NB4 (cell line): ENCODE data around the gene USP6NL.

Experiments
- DNase-seq: peaks from one replicate; pipeline ENCODE4 v3.0.0; 2010; ENCODE audit warnings: low read depth
- H3K4me3 ChIP-seq: one replicate; pipeline ENCODE4 v1.5.1; 2011; ENCODE audit warnings: mild to moderate bottlenecking, low read depth, low read length, moderate library complexity
- MYC ChIP-seq: IDR thresholded peaks from 2 replicates; pipeline ENCODE4 v1.6.1; 2011; ENCODE audit warnings: low read depth, low read length
- POLR2A ChIP-seq: IDR thresholded peaks from 2 replicates; pipeline ENCODE4 v1.6.1; 2011; ENCODE audit warnings: mild to moderate bottlenecking; ENCODE audit not compliant: insufficient read length; ENCODE audit errors: extremely low read depth
- TF ChIP-seq, protein P1 (sequence below): IDR thresholded peaks from one replicate; pipeline ENCODE4 v1.5.1; 2012; ENCODE audit warnings: low read depth, low read length
- TF ChIP-seq, protein P2 (sequence below): IDR thresholded peaks from 2 replicates; pipeline ENCODE4 v1.6.1; 2011; ENCODE audit warnings: low read depth, low read length

USP6NL gene

DNA sequence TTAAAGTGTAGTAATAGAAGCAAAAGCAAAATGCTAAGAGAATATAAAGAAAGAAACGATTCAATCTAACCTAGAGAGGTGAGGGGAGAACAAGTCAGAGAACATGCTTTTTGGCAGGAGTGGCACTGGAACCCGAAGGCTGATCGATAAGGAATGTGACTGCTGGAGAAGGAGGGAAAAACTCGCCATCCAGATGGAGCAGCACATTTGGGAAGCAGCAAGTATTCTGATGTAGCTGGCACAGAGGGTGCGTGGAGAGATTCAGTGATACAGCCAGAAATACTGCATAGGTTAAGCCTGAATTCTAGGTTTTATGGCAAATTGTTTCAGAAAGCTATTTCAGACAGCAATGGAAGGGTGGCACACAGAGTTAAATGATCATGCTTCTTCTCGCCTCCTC, 42.0 kb downstream of the USP6NL start:
- DNase-seq = no peak
- no peak for TF ChIP-seq MYC
- TF ChIP-seq, protein P1, sequence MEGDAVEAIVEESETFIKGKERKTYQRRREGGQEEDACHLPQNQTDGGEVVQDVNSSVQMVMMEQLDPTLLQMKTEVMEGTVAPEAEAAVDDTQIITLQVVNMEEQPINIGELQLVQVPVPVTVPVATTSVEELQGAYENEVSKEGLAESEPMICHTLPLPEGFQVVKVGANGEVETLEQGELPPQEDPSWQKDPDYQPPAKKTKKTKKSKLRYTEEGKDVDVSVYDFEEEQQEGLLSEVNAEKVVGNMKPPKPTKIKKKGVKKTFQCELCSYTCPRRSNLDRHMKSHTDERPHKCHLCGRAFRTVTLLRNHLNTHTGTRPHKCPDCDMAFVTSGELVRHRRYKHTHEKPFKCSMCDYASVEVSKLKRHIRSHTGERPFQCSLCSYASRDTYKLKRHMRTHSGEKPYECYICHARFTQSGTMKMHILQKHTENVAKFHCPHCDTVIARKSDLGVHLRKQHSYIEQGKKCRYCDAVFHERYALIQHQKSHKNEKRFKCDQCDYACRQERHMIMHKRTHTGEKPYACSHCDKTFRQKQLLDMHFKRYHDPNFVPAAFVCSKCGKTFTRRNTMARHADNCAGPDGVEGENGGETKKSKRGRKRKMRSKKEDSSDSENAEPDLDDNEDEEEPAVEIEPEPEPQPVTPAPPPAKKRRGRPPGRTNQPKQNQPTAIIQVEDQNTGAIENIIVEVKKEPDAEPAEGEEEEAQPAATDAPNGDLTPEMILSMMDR = no peak
- TF ChIP-seq POLR2A = no peak
- TF ChIP-seq, protein P2, sequence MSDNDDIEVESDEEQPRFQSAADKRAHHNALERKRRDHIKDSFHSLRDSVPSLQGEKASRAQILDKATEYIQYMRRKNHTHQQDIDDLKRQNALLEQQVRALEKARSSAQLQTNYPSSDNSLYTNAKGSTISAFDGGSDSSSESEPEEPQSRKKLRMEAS = no peak
- H3K4me3 ChIP-seq = no peak overlapping the region

DNA sequence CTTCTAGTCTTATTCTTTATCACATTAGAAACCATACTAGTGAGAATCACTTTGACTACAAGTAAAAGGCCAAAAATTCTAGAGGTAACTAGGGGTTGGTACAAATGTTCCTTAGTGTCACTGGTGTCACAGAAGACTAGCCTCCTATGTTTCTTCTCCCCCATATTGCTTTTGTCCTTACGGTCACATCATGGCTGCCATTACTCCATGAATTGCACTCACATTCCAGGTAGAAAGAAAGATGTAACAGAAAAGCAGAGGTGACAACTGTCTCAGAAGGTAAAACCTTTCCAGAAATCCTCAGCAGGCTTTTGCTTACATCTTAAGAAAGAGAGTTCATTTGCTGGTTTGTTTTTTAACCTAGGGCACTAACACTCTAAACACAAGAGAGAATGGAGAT, 42.9 kb downstream of the USP6NL start:
- no peak for TF ChIP-seq POLR2A
- TF ChIP-seq MYC = no peak
- TF ChIP-seq, protein P2 = no peak
- TF ChIP-seq, protein P1 = no peak
- H3K4me3 ChIP-seq = no peak overlapping the region
- DNase-seq = no peak

DNA sequence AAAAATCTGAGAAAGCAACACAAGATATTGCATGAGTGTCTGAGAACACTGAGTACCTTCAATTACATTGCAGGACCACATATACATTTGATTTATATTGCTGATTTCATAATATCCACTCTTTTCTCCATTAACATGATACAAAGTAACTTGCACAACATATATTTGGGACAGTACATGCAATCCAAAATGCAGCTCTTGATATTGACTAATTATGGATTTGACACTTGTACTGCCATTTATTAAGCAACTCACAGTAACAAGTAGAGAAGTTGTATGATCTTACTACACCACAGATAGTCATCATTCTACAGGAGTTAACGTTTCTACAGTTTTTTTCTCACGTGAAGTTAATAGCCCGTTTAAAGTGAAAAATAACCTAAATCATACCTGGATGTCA, 46.7 kb downstream of the USP6NL start:
- TF ChIP-seq, protein P2 = no peak
- TF ChIP-seq, protein P1 = no peak
- TF ChIP-seq POLR2A (no peak), MYC (no peak)
- H3K4me3 ChIP-seq = no peak overlapping the region
- DNase-seq = no peak

DNA sequence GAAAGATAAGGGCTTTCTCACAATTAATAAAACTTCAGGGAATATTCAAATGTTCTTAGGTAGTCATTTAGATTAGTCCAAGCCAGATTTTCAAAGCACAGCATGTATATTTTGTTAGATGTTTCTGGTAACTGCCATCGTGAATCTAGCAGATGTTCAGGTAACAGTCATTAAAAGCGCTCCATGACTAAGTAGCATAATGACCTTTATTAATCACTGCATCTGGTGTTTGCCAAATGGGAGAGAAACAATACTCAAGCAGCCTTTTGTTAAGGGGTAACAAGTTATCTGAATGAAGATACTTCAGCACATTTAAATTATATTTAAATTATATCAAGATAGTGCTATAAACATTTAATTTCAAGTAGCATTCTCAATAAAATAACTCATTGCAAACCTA, 47.5 kb downstream of the USP6NL start:
- TF ChIP-seq, protein P2 = no peak
- TF ChIP-seq POLR2A = no peak
- no peak for TF ChIP-seq MYC
- TF ChIP-seq, protein P1 = no peak
- no peak for DNase-seq
- H3K4me3 ChIP-seq = no peak overlapping the region

DNA sequence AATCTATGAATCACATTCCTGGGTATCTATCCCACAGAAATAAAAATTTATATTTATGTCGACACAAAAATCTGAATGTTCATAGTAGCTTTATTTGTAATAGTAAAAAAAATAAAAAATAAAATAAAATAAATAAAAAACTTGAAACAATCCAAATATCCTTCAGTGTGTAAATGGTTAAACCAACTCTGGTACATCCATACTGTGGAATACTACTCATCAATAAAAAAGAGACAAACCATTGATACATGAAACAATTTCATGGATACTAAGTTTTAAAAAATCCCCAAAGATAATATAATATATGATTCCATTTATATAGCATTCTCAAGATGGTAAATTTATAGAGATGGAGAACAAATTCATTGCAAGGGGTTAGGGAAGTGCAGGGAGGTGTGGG, 48.6 kb downstream of the USP6NL start:
- TF ChIP-seq, protein P1 = no peak
- TF ChIP-seq POLR2A (no peak), MYC (no peak)
- TF ChIP-seq, protein P2 = no peak
- no peak overlapping the region for H3K4me3 ChIP-seq
- DNase-seq = no peak
